GM18498 (cell line): ENCODE measurements around the gene ECHS1.
"Not testable (repeated sequence)": the region's sequence is repeated elsewhere in the genome, so short reads cannot be mapped to it uniquely, and the experiment has no call there.

ENCODE experiments used
- ATAC-seq: cut with Tn5 transposase; IDR thresholded peaks from one replicate; pipeline ENCODE4 v1.9.1; 2021; ENCODE audit warnings: mild to moderate bottlenecking, moderate library complexity; ENCODE audit not compliant: unreplicated experiment

Gene ECHS1

DNA sequence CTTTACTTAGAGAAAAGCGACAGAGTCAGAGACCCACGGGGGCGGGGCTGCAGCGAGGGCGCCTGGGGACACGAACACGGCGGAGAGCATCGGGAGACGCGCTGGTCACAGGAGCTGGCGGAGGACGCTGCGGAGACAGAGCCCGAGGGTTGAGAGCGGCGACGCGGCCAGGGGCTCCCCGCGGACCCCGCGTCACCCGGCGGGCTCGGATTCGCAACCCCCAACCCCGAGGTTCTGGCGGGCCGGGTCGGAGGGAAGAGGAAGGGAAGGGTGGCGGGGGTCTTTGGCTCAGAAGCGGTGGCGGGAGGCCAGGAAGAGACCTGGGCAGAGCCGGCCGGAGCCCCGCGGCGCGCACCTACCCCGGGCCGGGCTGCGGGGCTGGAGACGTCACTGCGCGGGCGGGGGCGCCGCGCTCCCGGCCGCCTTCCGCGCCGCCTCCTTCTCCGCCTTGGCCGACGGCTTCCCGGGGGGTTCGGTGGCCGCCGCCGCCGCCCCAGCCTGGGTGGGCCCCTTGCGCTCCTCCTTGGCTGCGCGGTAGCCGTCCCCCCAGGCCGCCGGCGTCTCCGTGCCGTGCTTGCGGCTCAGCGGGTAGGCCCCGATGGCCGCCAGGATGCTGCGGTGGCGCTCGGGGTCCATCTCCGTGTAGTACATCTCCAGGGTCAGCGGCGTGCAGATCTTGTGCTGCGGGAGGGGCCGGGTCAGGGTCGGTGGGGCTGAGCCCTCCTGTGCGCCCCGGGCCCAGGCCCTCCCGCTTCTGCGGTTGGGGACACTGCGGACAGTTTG is 47.5 kb downstream of the ECHS1 start:
- ATAC-seq = no peak

- ATAC-seq = no peak
These were observed 48.3 kb downstream of the ECHS1 start for GRCh38 chr10:133324857-133325260.

- no peak for ATAC-seq
These were observed 48.9 kb downstream of the ECHS1 start for GRCh38 chr10:133324198-133324792.

DNA sequence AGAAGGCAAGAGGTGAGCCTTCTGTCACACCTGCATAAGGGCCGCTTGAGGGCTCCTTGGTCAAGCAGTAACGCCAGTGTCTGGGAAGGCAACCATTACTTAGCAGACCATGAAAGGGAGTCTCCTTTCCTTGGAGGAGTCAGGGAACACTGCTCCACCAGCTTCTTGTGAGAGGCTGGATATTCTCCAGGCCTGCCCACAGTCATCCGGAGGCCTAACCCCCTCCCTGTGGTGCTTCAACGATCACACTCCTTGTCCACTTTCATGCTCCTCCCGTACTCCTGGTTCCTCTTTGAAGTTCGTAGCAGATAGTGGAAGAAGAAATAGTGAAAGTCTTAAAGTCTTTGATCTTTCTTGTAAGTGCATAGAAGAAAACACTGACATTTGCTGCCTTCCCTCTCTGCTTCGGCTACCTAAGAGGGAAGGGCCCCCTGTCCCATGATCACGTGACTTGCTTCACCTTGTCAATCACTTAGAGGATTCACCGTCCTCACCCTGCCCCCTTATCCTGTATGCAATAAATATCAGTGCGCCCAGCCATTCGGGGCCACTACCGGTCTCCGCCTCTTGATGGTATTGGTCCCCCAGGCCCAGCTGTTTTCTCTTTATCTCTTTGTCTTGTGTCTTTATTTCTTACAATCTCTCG is 51.0 kb downstream of the ECHS1 start:
- not testable (repeated sequence) for ATAC-seq

DNA sequence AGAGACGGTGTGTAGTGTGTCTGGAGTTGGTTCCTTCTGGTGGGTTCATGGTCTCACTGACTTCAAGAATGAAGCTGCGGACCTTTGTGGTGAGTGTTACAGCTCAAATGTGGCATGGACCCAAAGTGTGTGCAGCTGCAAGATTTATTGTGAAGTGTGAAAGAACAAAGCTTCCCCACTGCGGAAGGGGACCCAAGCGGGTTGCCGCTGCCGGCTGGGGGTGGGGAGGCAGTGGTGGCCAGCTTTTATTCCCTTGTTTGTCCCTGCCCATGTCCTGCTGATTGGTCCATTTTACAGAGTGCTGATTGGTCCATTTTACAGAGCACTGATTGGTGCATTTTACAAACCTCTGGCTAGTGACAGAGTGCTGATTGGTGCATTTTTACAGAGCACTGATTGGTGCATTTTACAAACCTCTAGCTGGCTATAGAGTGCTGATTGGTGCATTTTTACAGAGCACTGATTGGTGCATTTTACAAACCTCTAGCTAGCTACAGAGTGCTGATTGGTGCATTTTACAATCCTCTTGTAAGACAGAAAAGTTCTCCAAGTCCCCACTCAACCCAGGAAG is 52.2 kb downstream of the ECHS1 start:
- ATAC-seq = not testable (repeated sequence)

GRCh38 chr10:133318494-133319127 is 54.5 kb downstream of the ECHS1 start:
- ATAC-seq = peak; percentile 82

DNA sequence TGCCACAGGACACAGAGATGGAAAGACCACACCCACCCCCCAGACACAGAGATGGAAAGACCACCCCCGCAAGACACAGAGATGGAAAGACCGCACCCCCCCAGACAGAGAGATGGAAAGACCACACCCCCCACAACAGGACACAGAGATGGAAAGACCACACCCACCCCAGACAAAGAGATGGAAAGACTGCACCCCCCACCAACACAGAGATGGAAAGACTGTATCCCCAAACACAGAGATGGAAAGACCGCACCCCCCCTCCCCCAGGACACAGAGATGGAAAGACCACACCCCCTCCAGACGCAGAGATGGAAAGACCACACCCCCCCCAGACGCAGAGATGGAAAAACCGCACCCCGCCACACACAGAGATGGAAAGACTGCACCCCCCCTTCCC is 56.4 kb downstream of the ECHS1 start:
- ATAC-seq = no peak

DNA sequence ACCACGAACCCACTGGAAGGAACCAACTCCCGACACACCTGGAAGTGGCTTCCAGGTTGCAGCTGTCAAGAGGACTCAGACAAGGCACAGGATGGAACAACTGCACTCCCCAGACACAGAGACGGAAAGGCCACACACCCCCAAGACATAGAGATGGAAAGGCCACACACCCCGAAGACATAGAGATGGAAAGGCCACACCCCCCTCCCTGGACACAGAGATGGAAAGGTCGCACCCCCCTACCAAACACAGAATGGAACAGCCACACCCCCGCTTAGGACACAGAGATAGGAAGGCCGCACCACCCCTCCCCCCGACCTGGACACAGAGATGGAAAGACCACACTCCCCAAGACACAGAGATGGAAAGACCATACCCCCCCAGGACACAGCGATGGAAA is 56.9 kb downstream of the ECHS1 start:
- ATAC-seq = no peak

- ATAC-seq = no peak
These were observed 57.3 kb downstream of the ECHS1 start for GRCh38 chr10:133315847-133316246.

DNA sequence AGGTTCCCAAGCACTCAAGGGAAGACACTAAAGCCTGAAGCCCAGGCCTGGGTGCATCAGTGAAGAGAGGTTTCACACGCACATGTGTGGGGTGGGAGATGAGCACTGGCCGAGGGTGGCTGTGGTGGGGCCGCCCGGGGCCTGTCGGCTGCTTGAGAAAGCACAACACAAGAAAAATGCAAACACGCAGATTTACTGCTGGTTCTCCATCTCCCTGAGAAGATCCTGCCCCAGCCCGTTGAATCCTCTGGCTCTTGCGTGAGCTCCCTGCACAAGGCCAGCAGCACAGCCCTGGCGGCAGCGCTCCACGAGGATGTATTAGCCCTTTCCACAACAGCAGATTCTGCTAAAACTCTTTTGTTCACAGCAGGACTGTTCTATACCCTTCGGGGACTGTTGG is 58.2 kb downstream of the ECHS1 start:
- no peak for ATAC-seq

DNA sequence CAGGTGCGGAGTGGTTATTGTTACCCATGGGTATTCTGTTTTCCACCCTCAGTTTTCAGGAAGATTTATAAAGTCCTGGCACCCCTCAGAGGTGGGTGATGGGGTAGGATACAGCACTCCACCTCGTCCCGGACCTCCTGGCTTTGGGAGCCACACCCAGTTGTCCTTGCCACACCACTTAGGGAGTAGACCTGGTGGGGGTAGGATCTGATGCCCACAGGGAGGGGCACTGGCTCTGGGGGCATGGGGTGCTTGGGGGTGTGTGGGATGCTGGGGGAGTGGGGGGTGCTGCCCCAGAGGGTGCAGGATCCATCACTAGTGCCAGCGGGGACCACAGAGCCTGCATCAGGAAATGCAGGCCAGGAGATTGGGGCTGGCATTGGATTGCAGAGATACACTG is 60.0 kb downstream of the ECHS1 start:
- ATAC-seq = no peak

- no peak for ATAC-seq
These were observed 60.4 kb downstream of the ECHS1 start for GRCh38 chr10:133312769-133313145.
